ENCODE measurements around the gene PSMB8.

Gene PSMB8

GRCh38 chr6:32860674-32861073, 16.8 kb upstream of the PSMB8 start:
- ChIA-PET POLR2A (interaction anchor here (1.3 kb wide), 1 partner anchor 22 kb away, joined by 3 read pairs; the partner anchor contains the start of gene TAP2), CTCF (interaction anchor here (0.8 to 1.2 kb wide), 2 partner anchors 22 to 75 kb away, joined by 3 to 7 read pairs; partner anchors contain the start of gene TAP2)
- TF ChIP-seq L3MBTL2 (conservative IDR thresholded peaks at IDR 0.05) (no peak), PKNOX1 (IDR thresholded peaks at IDR 0.05) (no peak), FOXK2 (IDR thresholded peaks at IDR 0.05) (no peak), SP1 (IDR thresholded peaks at IDR 0.05) (no peak), NFRKB (IDR thresholded peaks at IDR 0.05) (no peak), ELF4 (IDR thresholded peaks at IDR 0.05) (no peak), LEF1 (IDR thresholded peaks at IDR 0.05; ENCODE audit: borderline replicate concordance) (no peak), HDGF (IDR thresholded peaks at IDR 0.05; ENCODE audit: borderline replicate concordance) (no peak), CTBP1 (IDR thresholded peaks at IDR 0.05; ENCODE audit: borderline replicate concordance) (no peak), TARDBP (IDR thresholded peaks at IDR 0.05) (no peak), BHLHE40 (IDR thresholded peaks at IDR 0.05; ENCODE audit: borderline replicate concordance) (no peak), SUZ12 (IDR thresholded peaks at IDR 0.05) (no peak), ARNT (IDR thresholded peaks at IDR 0.05) (no peak), ZNF384 (IDR thresholded peaks at IDR 0.05) (no peak), FOXA1 (IDR thresholded peaks at IDR 0.05) (no peak), FOXM1 (IDR thresholded peaks at IDR 0.05; ENCODE audit: borderline replicate concordance) (no peak)
- no peak for DNase-seq (ENCODE audit: extremely low spot score)

DNA sequence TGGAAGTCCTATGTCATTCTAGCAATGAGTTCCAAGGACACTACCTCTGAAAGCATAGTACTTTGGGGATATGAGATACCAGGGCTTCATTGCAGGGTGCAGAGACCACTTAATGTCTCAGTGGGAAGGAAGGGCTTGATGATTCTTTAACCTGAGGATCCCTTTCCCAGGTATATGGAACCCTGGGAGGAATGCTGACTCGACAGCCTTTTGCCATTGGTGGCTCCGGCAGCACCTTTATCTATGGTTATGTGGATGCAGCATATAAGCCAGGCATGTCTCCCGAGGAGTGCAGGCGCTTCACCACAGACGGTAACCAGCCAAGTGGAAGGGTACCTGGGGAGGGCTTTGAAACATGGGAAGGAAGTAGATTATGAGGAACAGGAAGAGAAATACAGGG, 14.3 kb upstream of the PSMB8 start:
- no peak for TF ChIP-seq FOXK2 (IDR thresholded peaks at IDR 0.05)
- no peak for TF ChIP-seq FOXA1 (IDR thresholded peaks at IDR 0.05)
- no peak for TF ChIP-seq ARNT (IDR thresholded peaks at IDR 0.05)
- CTCF ChIA-PET = interaction anchor here (2.9 to 3.6 kb wide), 2 partner anchors 10 to 20 kb away, joined by 13 to 18 read pairs; partner anchors contain the start of gene TAP2
- POLR2A ChIA-PET = interaction anchor here (1.1 kb wide), 1 partner anchor 112 kb away, joined by 3 read pairs; no protein-coding TSS in a partner anchor
- DNase-seq (ENCODE audit: extremely low spot score) = no peak

DNA sequence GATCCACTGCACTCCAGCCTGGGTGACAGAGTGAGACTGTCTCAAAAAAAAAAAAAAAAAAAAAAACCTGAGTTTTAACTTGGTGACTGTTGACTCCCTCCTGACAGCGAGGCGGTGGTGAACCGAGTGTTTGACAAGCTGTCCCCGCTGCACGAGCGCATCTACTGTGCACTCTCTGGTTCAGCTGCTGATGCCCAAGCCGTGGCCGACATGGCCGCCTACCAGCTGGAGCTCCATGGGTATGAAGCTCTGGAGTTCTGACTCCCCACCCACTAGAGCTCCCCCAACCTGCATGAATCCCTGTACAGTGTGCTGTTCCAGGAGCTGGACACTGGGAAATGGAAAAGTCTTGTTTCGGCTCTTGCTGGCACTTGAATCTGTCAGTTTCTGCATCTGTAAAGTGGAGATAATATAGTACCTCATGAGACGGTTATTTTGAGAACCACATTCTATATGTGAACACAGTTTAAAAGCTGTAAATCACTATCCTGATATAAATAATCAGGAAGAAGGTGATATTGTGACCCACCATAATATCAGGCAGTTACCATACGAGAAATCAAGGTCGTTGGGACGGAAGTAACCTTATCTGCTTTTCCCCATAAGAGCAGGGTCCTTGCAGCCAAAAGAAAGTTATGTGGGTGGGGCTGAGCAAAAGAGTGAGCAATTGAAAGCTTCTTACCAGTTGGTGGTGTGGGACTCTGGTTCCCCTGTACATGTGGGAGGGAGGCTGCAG, 13.5 kb upstream of the PSMB8 start:
- ChIA-PET POLR2A (interaction anchor here (0.7 to 5.3 kb wide), 4 partner anchors 19 to 115 kb away, joined by 3 to 54 read pairs (median 3); partner anchors contain the start of gene TAP2), CTCF (interaction anchor here (0.9 to 3.6 kb wide), 3 partner anchors 11 to 128 kb away, joined by 6 to 18 read pairs (median 13); partner anchors contain the start of gene TAP2)
- no peak for TF ChIP-seq PKNOX1 (IDR thresholded peaks at IDR 0.05)
- no peak for TF ChIP-seq ELF4 (IDR thresholded peaks at IDR 0.05)
- TF ChIP-seq SP1 (IDR thresholded peaks at IDR 0.05) = no peak
- TF ChIP-seq CTBP1 (IDR thresholded peaks at IDR 0.05; ENCODE audit: borderline replicate concordance) = no peak
- no peak for TF ChIP-seq NFRKB (IDR thresholded peaks at IDR 0.05)
- no peak for TF ChIP-seq FOXK2 (IDR thresholded peaks at IDR 0.05)
- TF ChIP-seq ARNT (IDR thresholded peaks at IDR 0.05) = no peak
- no peak for TF ChIP-seq HDGF (IDR thresholded peaks at IDR 0.05; ENCODE audit: borderline replicate concordance)
- TF ChIP-seq BHLHE40 (IDR thresholded peaks at IDR 0.05; ENCODE audit: borderline replicate concordance) = no peak
- TF ChIP-seq TARDBP (IDR thresholded peaks at IDR 0.05) = no peak
- no peak for DNase-seq (ENCODE audit: extremely low spot score)

DNA sequence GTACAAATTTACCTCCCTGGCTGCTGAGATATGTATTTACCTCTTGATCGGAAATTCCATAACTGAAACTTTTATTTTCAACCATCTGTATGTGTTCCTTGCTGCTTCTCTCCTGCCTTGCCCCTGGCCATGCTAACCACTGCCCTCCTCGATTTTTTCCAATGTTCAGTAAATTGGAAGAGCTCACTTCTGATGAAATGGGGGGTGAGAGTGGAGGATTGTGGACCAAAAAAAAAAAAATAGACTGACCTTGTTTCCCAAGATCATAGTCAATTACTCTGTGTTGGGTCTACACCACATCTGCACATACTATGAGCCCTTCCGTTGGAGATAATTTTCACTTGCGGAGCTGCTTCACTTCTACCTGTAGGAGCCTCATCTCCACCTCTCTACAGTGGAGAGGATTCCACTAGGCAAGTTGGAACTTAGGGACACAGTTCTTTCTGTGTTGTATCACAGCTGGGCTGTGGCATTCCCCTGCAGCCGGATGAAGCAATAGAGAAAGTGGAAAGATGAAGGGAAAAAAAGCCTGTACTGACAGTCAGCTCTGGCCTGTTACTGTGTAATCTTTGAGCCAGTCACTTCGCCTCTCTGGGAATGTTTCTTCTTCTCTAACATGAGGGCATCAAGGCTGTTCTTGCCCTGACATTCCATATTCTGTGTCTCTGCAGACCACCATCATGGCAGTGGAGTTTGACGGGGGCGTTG, 11.8 kb upstream of the PSMB8 start:
- no peak for TF ChIP-seq CTBP1 (IDR thresholded peaks at IDR 0.05; ENCODE audit: borderline replicate concordance)
- TF ChIP-seq FOXA1 (IDR thresholded peaks at IDR 0.05) = no peak
- TF ChIP-seq L3MBTL2 (conservative IDR thresholded peaks at IDR 0.05) = no peak
- TF ChIP-seq ELF4 (IDR thresholded peaks at IDR 0.05) = no peak
- POLR2A ChIA-PET = interaction anchor here (2.2 to 5.3 kb wide), 3 partner anchors 11 to 30 kb away, joined by 4 to 54 read pairs (median 17); partner anchors contain the start of genes PSMB8 and TAP2
- DNase-seq (ENCODE audit: extremely low spot score) = no peak
- CTCF ChIA-PET = interaction anchor here (0.7 to 3.9 kb wide), 2 partner anchors 17 to 112 kb away, joined by 3 to 41 read pairs; partner anchors contain the start of gene TAP2

- CTCF ChIA-PET = interaction anchor here (2.0 to 3.9 kb wide), 2 partner anchors 14 to 16 kb away, joined by 10 to 41 read pairs; partner anchors contain the start of gene TAP2
- POLR2A ChIA-PET = interaction anchor here (2.2 to 5.3 kb wide), 4 partner anchors 10 to 118 kb away, joined by 4 to 54 read pairs (median 18); partner anchors contain the start of genes PSMB8 and TAP2
- TF ChIP-seq SP1 (IDR thresholded peaks at IDR 0.05) (no peak), L3MBTL2 (conservative IDR thresholded peaks at IDR 0.05) (no peak), ELF4 (IDR thresholded peaks at IDR 0.05) (no peak), ARNT (IDR thresholded peaks at IDR 0.05) (no peak), FOXM1 (IDR thresholded peaks at IDR 0.05; ENCODE audit: borderline replicate concordance) (no peak), SUZ12 (IDR thresholded peaks at IDR 0.05) (no peak), FOXK2 (IDR thresholded peaks at IDR 0.05) (no peak), HDGF (IDR thresholded peaks at IDR 0.05; ENCODE audit: borderline replicate concordance) (no peak), ZNF384 (IDR thresholded peaks at IDR 0.05) (no peak), PKNOX1 (IDR thresholded peaks at IDR 0.05) (no peak), BHLHE40 (IDR thresholded peaks at IDR 0.05; ENCODE audit: borderline replicate concordance) (no peak), CTBP1 (IDR thresholded peaks at IDR 0.05; ENCODE audit: borderline replicate concordance) (no peak), TARDBP (IDR thresholded peaks at IDR 0.05) (no peak), FOXA1 (IDR thresholded peaks at IDR 0.05) (no peak), LEF1 (IDR thresholded peaks at IDR 0.05; ENCODE audit: borderline replicate concordance) (no peak)
- no peak for DNase-seq (ENCODE audit: extremely low spot score)
Observed at GRCh38 chr6:32854376-32855178, 10.7 kb upstream of the PSMB8 start.
